Karpas-422 (cell line): ENCODE measurements around the gene NAPEPLD. TPM values are rescaled to one million over a fixed set of nuclear protein-coding genes. Genes with fewer than 3 reads are reported as not detected.
"Not testable (repeated sequence)": the region's sequence is repeated elsewhere in the genome, so short reads cannot be mapped to it uniquely, and the experiment has no call there.

Experiments used
- DNase-seq: peaks from one replicate; pipeline ENCODE4 v3.0.0-alpha.2; 2015
- H2AFZ ChIP-seq: fragments of 200-600 bp; sonication (generic); 2 replicates; pipeline ENCODE4 v1.6.1; 2014; ENCODE audit warnings: antibody characterized with exemption, low read length, mixed read lengths
- H3K27ac ChIP-seq: fragments of 200-600 bp; sonication (generic); 2 replicates; pipeline ENCODE4 v1.5.1; 2014; ENCODE audit warnings: mild to moderate bottlenecking, low read length, moderate library complexity
- H3K27me3 ChIP-seq: fragments of 200-600 bp; sonication (generic); 2 replicates; pipeline ENCODE4 v1.6.1; 2014; ENCODE audit warnings: low read length, mixed read lengths
- H3K36me3 ChIP-seq: fragments of 200-600 bp; sonication (generic); 2 replicates; pipeline ENCODE4 v1.6.1; 2014; ENCODE audit warnings: low read length, mixed read lengths; ENCODE audit not compliant: insufficient read depth
- H3K4me1 ChIP-seq: fragments of 200-600 bp; sonication (generic); 2 replicates; pipeline ENCODE4 v1.6.1; 2014; ENCODE audit warnings: mild to moderate bottlenecking, low read length, mixed read lengths
- H3K4me2 ChIP-seq: fragments of 200-600 bp; sonication (generic); 2 replicates; pipeline ENCODE4 v1.6.1; 2014; ENCODE audit warnings: low read length, low read depth, mild to moderate bottlenecking; ENCODE audit not compliant: poor library complexity, severe bottlenecking
- H3K4me3 ChIP-seq: fragments of 200-600 bp; sonication (generic); 2 replicates; pipeline ENCODE4 v1.5.1; 2014; ENCODE audit warnings: mild to moderate bottlenecking, antibody characterized with exemption, low read length, mixed read lengths
- H3K79me2 ChIP-seq: fragments of 200-600 bp; sonication (generic); 2 replicates; pipeline ENCODE4 v1.6.1; 2014; ENCODE audit warnings: mild to moderate bottlenecking, low read length, mixed read lengths
- H3K9ac ChIP-seq: fragments of 200-600 bp; sonication (generic); 2 replicates; pipeline ENCODE4 v1.6.0; 2014; ENCODE audit warnings: low read length
- H3K9me2 ChIP-seq: fragments of 200-600 bp; sonication (generic), shearing (Covaris generic); replicated peaks from 2 replicates; pipeline ENCODE4 v1.6.0; 2014; ENCODE audit warnings: mild to moderate bottlenecking, low read length, moderate library complexity; ENCODE audit not compliant: insufficient read depth
- H3K9me3 ChIP-seq: fragments of 300-700, 200-600 bp; sonication (generic); 2 replicates; pipeline ENCODE4 v1.6.1; 2014; ENCODE audit warnings: low read length, mixed read lengths
- H4K20me1 ChIP-seq: fragments of 200-600 bp; sonication (generic); 2 replicates; pipeline ENCODE4 v1.6.1; 2014; ENCODE audit warnings: mild to moderate bottlenecking, antibody characterized with exemption, low read length, low read depth; ENCODE audit not compliant: insufficient read depth
- total RNA-seq: library from RNA; depleted of rRNA; stranded (reverse); fragments of >200 nt; shearing (Covaris generic); gene quantifications from 2 replicates; pipeline ENCODE4 v1.2.3, GENCODE V29; 2014; ENCODE audit warnings: low replicate concordance

The NAPEPLD gene
- total RNA-seq, 1 experiment from 2014 or later, result 24.8 TPM

GRCh38 chr7:103149808-103150180 is 895 bp upstream of the NAPEPLD start:
- H3K9ac ChIP-seq, result peak overlapping the region; percentile 95
- H3K4me3 ChIP-seq, result peak overlapping the region; percentile 88
- no peaks in the 10 kb centered on the region for H3K36me3 ChIP-seq
- peak; percentile 72 for DNase-seq
- peak overlapping the region; percentile 27 for H2AFZ ChIP-seq
- H3K4me1 ChIP-seq, result peaks cover 35% of the 10 kb centered on the region
- H3K79me2 ChIP-seq, result peaks cover 48% of the 10 kb centered on the region
- H3K9me2 ChIP-seq, result no peaks in the 10 kb centered on the region
- H3K27me3 ChIP-seq, result no peaks in the 10 kb centered on the region
- H3K9me3 ChIP-seq, result no peaks in the 10 kb centered on the region
- peak overlapping the region; percentile 86 for H3K27ac ChIP-seq
- no peaks in the 10 kb centered on the region for H4K20me1 ChIP-seq
- H3K4me2 ChIP-seq, result peak overlapping the region; percentile 98

DNA sequence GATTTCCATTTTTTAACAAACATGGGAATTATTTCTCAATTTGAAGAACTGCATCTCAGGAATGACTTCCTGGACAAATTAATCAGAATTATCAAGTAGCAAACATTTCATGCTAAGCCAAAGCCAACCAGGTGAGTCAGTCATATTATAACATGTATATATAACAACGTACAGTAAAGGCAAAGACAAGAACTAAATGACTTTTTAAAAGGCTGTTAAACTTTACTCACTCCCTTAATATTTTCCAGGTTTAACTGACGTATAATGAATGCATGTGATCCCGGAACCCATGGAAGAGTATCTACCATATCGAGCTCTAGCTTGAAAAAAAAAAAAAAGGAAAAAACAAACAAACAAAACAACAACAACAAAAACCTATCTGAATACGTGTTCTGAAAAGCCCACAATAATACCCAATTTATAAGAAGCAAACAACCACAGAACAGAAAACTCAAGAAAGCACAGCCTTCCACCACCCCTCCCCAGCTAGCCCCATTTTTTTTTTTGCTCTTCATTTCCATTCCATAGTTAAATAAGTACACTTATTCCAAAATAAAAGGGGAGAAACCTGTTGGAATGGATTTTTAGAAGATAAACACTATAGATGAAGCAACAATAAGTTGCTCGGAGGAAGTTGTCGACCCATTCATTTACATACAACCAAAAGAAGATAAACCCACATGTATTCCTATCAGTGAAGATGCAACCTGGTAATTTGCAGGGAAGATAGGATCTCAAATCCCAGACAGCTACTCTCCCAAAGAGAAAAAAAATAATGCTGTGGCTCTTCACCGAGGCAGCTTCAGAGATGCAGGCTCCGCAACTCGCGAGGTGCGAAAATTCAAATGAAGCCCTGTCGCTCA is 537 bp downstream of the NAPEPLD start:
- Histone ChIP-seq H3K79me2 (peaks cover 62% of the 10 kb centered on the region), H4K20me1 (no peaks in the 10 kb centered on the region), H3K9me3 (no peaks in the 10 kb centered on the region), H3K4me3 (peak overlapping the region; percentile 88), H2AFZ (peak overlapping the region; percentile 27; the same call in 1 of the 2 replicates), H3K9ac (peak overlapping the region; percentile 95), H3K27me3 (no peaks in the 10 kb centered on the region), H3K27ac (peak overlapping the region; percentile 86), H3K9me2 (no peaks in the 10 kb centered on the region), H3K4me1 (peaks cover 35% of the 10 kb centered on the region), H3K4me2 (peak overlapping the region; percentile 98), H3K36me3 (no peaks in the 10 kb centered on the region)
- peak; percentile 52 for DNase-seq

DNA sequence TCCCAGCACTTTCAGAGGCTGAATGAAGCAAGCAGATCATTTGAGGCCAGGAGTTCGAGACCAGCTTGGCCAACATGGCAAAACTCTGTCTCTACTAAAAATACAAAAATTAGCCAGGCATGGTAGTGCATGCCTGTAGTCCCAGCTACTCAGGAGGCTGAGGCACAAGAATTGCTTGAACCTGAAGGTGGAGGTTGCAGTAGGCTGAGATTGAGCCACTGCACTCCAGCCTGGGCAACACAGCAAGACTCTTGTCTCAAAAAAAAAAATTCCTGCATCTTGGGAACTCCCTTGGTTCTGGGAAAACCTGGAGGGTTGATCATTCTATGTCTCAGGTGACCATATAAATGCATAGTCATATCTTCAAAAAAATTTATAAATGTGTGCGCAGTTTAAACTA is 4.1 kb downstream of the NAPEPLD start:
- H2AFZ ChIP-seq, H3K36me3 ChIP-seq, H4K20me1 ChIP-seq, H3K4me2 ChIP-seq, H3K9me2 ChIP-seq, H3K27me3 ChIP-seq, H3K9me3 ChIP-seq, H3K4me3 ChIP-seq, H3K27ac ChIP-seq, H3K9ac ChIP-seq: not testable (repeated sequence)
- H3K4me1 ChIP-seq, result peaks cover 27% of the 10 kb centered on the region
- DNase-seq, result peak; percentile 16
- H3K79me2 ChIP-seq, result peaks cover 88% of the 10 kb centered on the region

- H3K27ac ChIP-seq, result no peak overlapping the region
- H3K9me3 ChIP-seq, result no peaks in the 10 kb centered on the region
- peaks cover 23% of the 10 kb centered on the region for H3K4me1 ChIP-seq
Measured at GRCh38 chr7:103143868-103144267, 5.0 kb downstream of the NAPEPLD start.

GRCh38 chr7:103142494-103142893 is 6.4 kb downstream of the NAPEPLD start:
- Histone ChIP-seq H2AFZ (no peak overlapping the region), H3K27ac (no peak overlapping the region), H3K9ac (no peak overlapping the region), H3K36me3 (no peaks in the 10 kb centered on the region), H3K4me2 (no peak overlapping the region), H3K27me3 (no peaks in the 10 kb centered on the region), H3K4me3 (no peak overlapping the region), H3K9me2 (no peaks in the 10 kb centered on the region), H3K79me2 (peaks cover 92% of the 10 kb centered on the region), H3K9me3 (no peaks in the 10 kb centered on the region), H4K20me1 (no peaks in the 10 kb centered on the region), H3K4me1 (peaks cover 18% of the 10 kb centered on the region)
- DNase-seq, result peak; percentile 2

More at GRCh38 chr7:103143868-103144267, 5.0 kb downstream of the NAPEPLD start:
- no peak overlapping the region for H2AFZ ChIP-seq
- H4K20me1 ChIP-seq, result no peaks in the 10 kb centered on the region
- H3K4me3 ChIP-seq, result no peak overlapping the region
- DNase-seq, result no peak
- H3K79me2 ChIP-seq, result peaks cover 96% of the 10 kb centered on the region
- H3K4me2 ChIP-seq, result no peak overlapping the region
- no peaks in the 10 kb centered on the region for H3K36me3 ChIP-seq
- H3K9me2 ChIP-seq, result no peaks in the 10 kb centered on the region
- no peak overlapping the region for H3K9ac ChIP-seq
- H3K27me3 ChIP-seq, result no peaks in the 10 kb centered on the region

DNA sequence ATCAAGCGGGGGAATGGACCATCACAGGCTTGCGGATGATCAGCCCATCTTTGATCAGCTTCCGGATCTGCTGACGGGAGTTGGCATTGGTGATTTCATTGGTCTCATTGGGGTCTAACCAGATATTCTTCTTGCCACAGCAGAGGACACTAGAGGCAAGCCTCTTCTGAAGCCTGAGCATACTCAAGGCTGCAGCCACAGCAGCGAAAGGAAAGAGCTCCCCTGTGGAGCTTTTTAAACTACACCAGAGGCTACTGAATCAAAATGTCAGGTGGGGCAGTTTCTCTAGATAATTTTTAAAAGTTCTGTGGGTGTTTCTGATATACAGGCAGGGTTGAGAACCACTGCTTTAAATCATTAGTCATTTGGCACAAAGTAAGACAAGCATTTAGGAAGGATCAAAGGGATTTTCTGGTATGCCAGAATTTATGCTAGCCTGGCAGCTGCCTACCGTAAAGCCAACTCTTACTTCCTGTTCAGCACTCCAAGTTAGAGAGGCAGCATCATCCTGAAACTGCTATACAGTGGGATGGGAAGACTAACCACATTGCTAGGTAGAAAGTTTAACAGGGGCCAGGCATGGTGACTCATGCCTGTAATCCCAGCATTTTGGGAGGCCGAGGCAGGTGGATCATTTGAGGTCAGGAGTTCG is 7.0 kb downstream of the NAPEPLD start:
- no peak overlapping the region for H3K4me2 ChIP-seq
- no peaks in the 10 kb centered on the region for H3K9me2 ChIP-seq
- no peak for DNase-seq
- H3K36me3 ChIP-seq, result no peaks in the 10 kb centered on the region
- no peak overlapping the region for H3K27ac ChIP-seq
- no peaks in the 10 kb centered on the region for H3K27me3 ChIP-seq
- peaks cover 92% of the 10 kb centered on the region for H3K79me2 ChIP-seq
- no peaks in the 10 kb centered on the region for H4K20me1 ChIP-seq
- H3K4me1 ChIP-seq, result peaks cover 12% of the 10 kb centered on the region
- no peak overlapping the region for H3K4me3 ChIP-seq
- H3K9ac ChIP-seq, result no peak overlapping the region
- H2AFZ ChIP-seq, result no peak overlapping the region
- H3K9me3 ChIP-seq, result no peaks in the 10 kb centered on the region

GRCh38 chr7:103140685-103141084 is 8.2 kb downstream of the NAPEPLD start:
- no peaks in the 10 kb centered on the region for H4K20me1 ChIP-seq
- no peak overlapping the region for H3K4me3 ChIP-seq
- DNase-seq, result no peak
- no peak overlapping the region for H3K4me2 ChIP-seq
- no peak overlapping the region for H3K9ac ChIP-seq
- no peaks in the 10 kb centered on the region for H3K9me3 ChIP-seq
- no peaks in the 10 kb centered on the region; the same call in 1 of the 2 replicates for H3K4me1 ChIP-seq
- no peaks in the 10 kb centered on the region for H3K9me2 ChIP-seq
- H3K27ac ChIP-seq, result no peak overlapping the region
- H3K36me3 ChIP-seq, result no peaks in the 10 kb centered on the region
- no peak overlapping the region for H2AFZ ChIP-seq
- no peaks in the 10 kb centered on the region for H3K27me3 ChIP-seq
- H3K79me2 ChIP-seq, result peaks cover 92% of the 10 kb centered on the region

DNA sequence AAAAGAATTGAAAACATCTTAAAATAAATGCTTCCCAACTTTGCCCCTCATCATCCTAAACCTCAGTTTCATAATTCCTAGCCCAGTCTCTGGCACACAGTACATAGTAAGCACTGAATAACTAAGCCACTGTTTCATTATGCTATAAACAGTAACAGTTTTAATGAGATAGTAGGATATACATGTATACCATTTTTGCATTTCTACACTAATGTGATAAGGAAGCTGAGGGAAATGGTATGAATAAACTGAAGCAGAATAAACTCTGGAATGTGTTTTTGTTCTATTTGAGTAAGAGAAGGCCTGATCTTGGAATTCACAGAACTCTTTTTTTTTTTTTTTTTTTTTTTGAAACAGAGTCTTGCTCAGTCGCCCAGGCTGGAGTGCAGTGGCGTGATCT is 8.8 kb downstream of the NAPEPLD start:
- H3K4me3 ChIP-seq, result no peak overlapping the region

More for the DNA sequence above, 8.8 kb downstream of the NAPEPLD start:
- H3K9ac ChIP-seq, result no peak overlapping the region
- H3K27me3 ChIP-seq, result no peaks in the 10 kb centered on the region
- H3K27ac ChIP-seq, result no peak overlapping the region
- H3K79me2 ChIP-seq, result peaks cover 91% of the 10 kb centered on the region
- H3K4me1 ChIP-seq, result no peaks in the 10 kb centered on the region
- no peak for DNase-seq
- H3K4me2 ChIP-seq, result no peak overlapping the region
- no peaks in the 10 kb centered on the region for H4K20me1 ChIP-seq
- no peaks in the 10 kb centered on the region for H3K36me3 ChIP-seq
- H2AFZ ChIP-seq, result no peak overlapping the region
- no peaks in the 10 kb centered on the region for H3K9me3 ChIP-seq
- no peaks in the 10 kb centered on the region for H3K9me2 ChIP-seq
